Measurements from ENCODE around the gene HDAC4. TPM values are rescaled to one million over a fixed set of nuclear protein-coding genes. Genes with fewer than 3 reads are reported as not detected.

The HDAC4 gene
- total RNA-seq, 1 experiment from 2014 or later, result 47.6 TPM

- H3K27ac ChIP-seq (ENCODE audit: low read depth, low read length), result no peak overlapping the region
- ATAC-seq (no peak), DNase-seq (ENCODE audit: low read depth, low spot score) (no peak)
- H3K79me2 ChIP-seq (ENCODE audit: insufficient read depth, low read length), result no peaks in the 10 kb centered on the region
- H3K4me3 ChIP-seq (replicated peaks in 1 of 2; ENCODE audit: low read depth in 1 of 2, low read length in 2 of 2), result no peak overlapping the region
- H2AFZ ChIP-seq (ENCODE audit: low read depth, low read length, poor library complexity, severe bottlenecking), result no peak overlapping the region
- no peaks in the 10 kb centered on the region for H3K9me2 ChIP-seq (ENCODE audit: insufficient read depth)
- TF ChIP-seq CTCF (IDR thresholded peaks at IDR 0.05 in 2 of 3, conservative IDR thresholded peaks at IDR 0.05 in 1 of 3; ENCODE audit: borderline replicate concordance in 1 of 3, insufficient read depth in 1 of 3, low read depth in 2 of 3, low read length in 2 of 3), result no peak
- no peak for TF ChIP-seq SIN3A (IDR thresholded peaks at IDR 0.05; ENCODE audit: low read depth)
- no peak for TF ChIP-seq FOSL1 (IDR thresholded peaks at IDR 0.05; ENCODE audit: low read depth)
- H3K9me3 ChIP-seq (ENCODE audit: control insufficient read depth in 1 of 2, insufficient read depth in 1 of 2, low read depth in 1 of 2, low read length in 2 of 2), result no peaks in the 10 kb centered on the region
- intact Hi-C loops (cut with micrococcal nuclease), result loop anchor here (2.0 kb wide), 1 partner anchor 73 kb away; no protein-coding TSS in a partner anchor
- H4K20me1 ChIP-seq (ENCODE audit: insufficient read depth), result no peaks in the 10 kb centered on the region
- no peak overlapping the region for H3K9ac ChIP-seq (ENCODE audit: low read length)
- peaks cover 0 to 3% of the 10 kb centered on the region in 2 experiments; a peak in 1 of 4 replicates for H3K4me1 ChIP-seq (ENCODE audit: control insufficient read depth in 1 of 2, insufficient read depth in 2 of 2, low read length in 2 of 2)
- no peak overlapping the region for H3K4me2 ChIP-seq (ENCODE audit: low read length)
- CTCF ChIA-PET, result no interaction called here
- H3K36me3 ChIP-seq (ENCODE audit: control insufficient read depth in 1 of 2, insufficient read depth in 2 of 2, low read length in 2 of 2), result no peaks in the 10 kb centered on the region
- BruUV-seq (replicated peaks), result no TSS peak
- peaks cover 28% of the 10 kb centered on the region for H3K27me3 ChIP-seq (ENCODE audit: insufficient read depth, low read length)
- RAD21 ChIA-PET (ENCODE audit: low non-redundant PET in 1 of 2, low total read pairs in 2 of 2, uncharacterized antibody in 2 of 2, unreplicated experiment in 2 of 2), result no interaction called here
- POLR2A ChIA-PET, result no interaction called here
These were observed 366.8 kb downstream of the HDAC4 start for GRCh38 chr2:239033801-239034560.

GRCh38 chr2:239029958-239030357 lies 370.9 kb downstream of the HDAC4 start:
- ChIA-PET CTCF (no interaction called here), POLR2A (no interaction called here), RAD21 (ENCODE audit: low non-redundant PET in 1 of 2, low total read pairs in 2 of 2, uncharacterized antibody in 2 of 2, unreplicated experiment in 2 of 2) (no interaction called here)
- no peak for ATAC-seq
- Histone ChIP-seq H3K4me1 (ENCODE audit: control insufficient read depth in 1 of 2, insufficient read depth in 2 of 2, low read length in 2 of 2) (no peaks in the 10 kb centered on the region), H3K4me3 (replicated peaks in 1 of 2; ENCODE audit: low read depth in 1 of 2, low read length in 2 of 2) (no peak overlapping the region), H3K27me3 (ENCODE audit: insufficient read depth, low read length) (peaks cover 28% of the 10 kb centered on the region), H3K27ac (ENCODE audit: low read depth, low read length) (no peak overlapping the region), H3K9me2 (ENCODE audit: insufficient read depth) (no peaks in the 10 kb centered on the region), H2AFZ (ENCODE audit: low read depth, low read length, poor library complexity, severe bottlenecking) (no peak overlapping the region), H3K4me2 (ENCODE audit: low read length) (no peak overlapping the region), H3K9ac (ENCODE audit: low read length) (no peak overlapping the region), H3K36me3 (ENCODE audit: control insufficient read depth in 1 of 2, insufficient read depth in 2 of 2, low read length in 2 of 2) (no peaks in the 10 kb centered on the region), H3K9me3 (ENCODE audit: control insufficient read depth in 1 of 2, insufficient read depth in 1 of 2, low read depth in 1 of 2, low read length in 2 of 2) (no peaks in the 10 kb centered on the region), H3K79me2 (ENCODE audit: insufficient read depth, low read length) (no peaks in the 10 kb centered on the region), H4K20me1 (ENCODE audit: insufficient read depth) (no peaks in the 10 kb centered on the region)
- intact Hi-C loops (cut with micrococcal nuclease), result no loop called here
- no TSS peak for BruUV-seq (replicated peaks)
- no peak for DNase-seq (ENCODE audit: low read depth, low spot score)
- TF ChIP-seq POLR2AphosphoS5 (IDR thresholded peaks at IDR 0.05; ENCODE audit: low read depth, low read length) (no peak), CTCF (IDR thresholded peaks at IDR 0.05 in 2 of 3, conservative IDR thresholded peaks at IDR 0.05 in 1 of 3; ENCODE audit: borderline replicate concordance in 1 of 3, insufficient read depth in 1 of 3, low read depth in 2 of 3, low read length in 2 of 3) (no peak), RAD21 (IDR thresholded peaks at IDR 0.05; ENCODE audit: low read depth) (no peak), ELF1 (IDR thresholded peaks at IDR 0.05; ENCODE audit: borderline replicate concordance, low read depth) (no peak), SRF (IDR thresholded peaks at IDR 0.05; ENCODE audit: low read depth) (no peak), MAX (IDR thresholded peaks at IDR 0.05) (no peak), REST (IDR thresholded peaks at IDR 0.05; ENCODE audit: low read depth) (no peak), JUND (IDR thresholded peaks at IDR 0.05) (no peak), EZH2phosphoT487 (IDR thresholded peaks at IDR 0.05; ENCODE audit: borderline replicate concordance) (no peak)
